ENCODE data around the gene FAM210B.

DNA sequence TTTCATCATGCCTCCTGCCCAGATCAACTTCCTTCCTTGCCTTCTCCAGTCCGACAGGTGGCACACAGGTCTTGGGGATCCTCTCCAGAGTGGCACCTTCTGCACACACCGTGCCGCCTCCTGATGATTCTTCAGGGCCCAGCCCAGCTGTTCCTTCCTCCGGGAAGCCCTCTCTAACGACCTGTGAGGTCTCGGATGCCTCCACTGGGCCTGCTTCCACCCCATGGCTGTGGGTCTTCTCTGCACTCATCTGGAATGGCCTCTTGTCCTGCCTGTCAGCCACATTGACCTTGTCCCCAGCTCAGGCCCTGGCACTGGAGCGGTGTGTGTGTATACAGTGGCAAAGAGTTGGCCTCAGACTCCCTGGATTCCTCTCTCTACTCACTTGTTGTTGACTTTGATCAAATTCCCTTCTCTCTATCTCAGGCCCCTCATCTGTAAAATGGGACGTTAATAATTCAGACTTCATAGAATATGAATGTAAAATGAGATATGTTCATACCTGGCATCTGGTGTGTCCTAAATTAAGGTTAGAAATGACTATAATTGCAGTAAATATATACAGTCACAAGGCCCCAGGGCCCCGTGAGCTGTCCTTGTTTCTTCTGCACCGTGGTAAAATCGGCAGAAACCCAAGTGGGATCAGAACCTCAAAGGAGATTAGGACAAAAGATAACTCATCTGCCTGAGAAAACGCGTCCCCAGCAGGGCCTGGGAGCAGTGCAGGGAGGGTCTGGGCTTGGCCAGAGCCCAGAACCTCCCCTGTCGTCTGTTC is 1.5 kb downstream of the FAM210B start:
- TF ChIP-seq, protein P1, sequence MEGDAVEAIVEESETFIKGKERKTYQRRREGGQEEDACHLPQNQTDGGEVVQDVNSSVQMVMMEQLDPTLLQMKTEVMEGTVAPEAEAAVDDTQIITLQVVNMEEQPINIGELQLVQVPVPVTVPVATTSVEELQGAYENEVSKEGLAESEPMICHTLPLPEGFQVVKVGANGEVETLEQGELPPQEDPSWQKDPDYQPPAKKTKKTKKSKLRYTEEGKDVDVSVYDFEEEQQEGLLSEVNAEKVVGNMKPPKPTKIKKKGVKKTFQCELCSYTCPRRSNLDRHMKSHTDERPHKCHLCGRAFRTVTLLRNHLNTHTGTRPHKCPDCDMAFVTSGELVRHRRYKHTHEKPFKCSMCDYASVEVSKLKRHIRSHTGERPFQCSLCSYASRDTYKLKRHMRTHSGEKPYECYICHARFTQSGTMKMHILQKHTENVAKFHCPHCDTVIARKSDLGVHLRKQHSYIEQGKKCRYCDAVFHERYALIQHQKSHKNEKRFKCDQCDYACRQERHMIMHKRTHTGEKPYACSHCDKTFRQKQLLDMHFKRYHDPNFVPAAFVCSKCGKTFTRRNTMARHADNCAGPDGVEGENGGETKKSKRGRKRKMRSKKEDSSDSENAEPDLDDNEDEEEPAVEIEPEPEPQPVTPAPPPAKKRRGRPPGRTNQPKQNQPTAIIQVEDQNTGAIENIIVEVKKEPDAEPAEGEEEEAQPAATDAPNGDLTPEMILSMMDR (IDR thresholded peaks at IDR 0.05): peak in 1 of 4 experiments; percentile 2
- no peak for TF ChIP-seq POLR2A (IDR thresholded peaks at IDR 0.05)
- no peak for TF ChIP-seq POLR2AphosphoS5 (IDR thresholded peaks at IDR 0.05)
